ENCODE data around the gene VSX1.

VSX1 gene

DNA sequence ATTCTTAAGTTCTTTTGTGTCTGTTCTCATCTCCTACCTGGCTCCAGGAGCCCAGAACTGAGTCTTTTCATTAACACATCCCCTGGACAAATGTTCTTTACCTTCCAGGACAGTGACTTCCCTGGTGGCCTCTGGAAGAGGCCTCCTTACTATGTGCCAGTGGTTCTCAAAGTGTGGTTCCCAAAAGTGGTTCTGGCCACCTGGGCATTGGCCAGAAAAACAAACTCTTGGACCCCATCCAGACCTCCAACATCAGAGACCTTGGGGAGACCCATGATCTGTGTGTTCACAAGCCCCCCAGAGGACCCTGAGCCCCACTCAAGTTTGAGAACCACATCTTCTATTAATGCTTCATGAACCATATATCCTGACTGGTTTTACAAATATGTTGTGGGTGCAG lies 7.2 kb upstream of the VSX1 start:
- in situ Hi-C loops (cut with MboI; ENCODE audit: low sequenced_read_pairs, unreplicated experiment): no loop called here
- TF ChIP-seq, protein P1, sequence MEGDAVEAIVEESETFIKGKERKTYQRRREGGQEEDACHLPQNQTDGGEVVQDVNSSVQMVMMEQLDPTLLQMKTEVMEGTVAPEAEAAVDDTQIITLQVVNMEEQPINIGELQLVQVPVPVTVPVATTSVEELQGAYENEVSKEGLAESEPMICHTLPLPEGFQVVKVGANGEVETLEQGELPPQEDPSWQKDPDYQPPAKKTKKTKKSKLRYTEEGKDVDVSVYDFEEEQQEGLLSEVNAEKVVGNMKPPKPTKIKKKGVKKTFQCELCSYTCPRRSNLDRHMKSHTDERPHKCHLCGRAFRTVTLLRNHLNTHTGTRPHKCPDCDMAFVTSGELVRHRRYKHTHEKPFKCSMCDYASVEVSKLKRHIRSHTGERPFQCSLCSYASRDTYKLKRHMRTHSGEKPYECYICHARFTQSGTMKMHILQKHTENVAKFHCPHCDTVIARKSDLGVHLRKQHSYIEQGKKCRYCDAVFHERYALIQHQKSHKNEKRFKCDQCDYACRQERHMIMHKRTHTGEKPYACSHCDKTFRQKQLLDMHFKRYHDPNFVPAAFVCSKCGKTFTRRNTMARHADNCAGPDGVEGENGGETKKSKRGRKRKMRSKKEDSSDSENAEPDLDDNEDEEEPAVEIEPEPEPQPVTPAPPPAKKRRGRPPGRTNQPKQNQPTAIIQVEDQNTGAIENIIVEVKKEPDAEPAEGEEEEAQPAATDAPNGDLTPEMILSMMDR (IDR thresholded peaks at IDR 0.05; ENCODE audit: borderline replicate concordance, control extremely low read depth, extremely low read depth, insufficient read depth, missing control alignments): no peak
- no peak for DNase-seq (ENCODE audit: low spot score)

DNA sequence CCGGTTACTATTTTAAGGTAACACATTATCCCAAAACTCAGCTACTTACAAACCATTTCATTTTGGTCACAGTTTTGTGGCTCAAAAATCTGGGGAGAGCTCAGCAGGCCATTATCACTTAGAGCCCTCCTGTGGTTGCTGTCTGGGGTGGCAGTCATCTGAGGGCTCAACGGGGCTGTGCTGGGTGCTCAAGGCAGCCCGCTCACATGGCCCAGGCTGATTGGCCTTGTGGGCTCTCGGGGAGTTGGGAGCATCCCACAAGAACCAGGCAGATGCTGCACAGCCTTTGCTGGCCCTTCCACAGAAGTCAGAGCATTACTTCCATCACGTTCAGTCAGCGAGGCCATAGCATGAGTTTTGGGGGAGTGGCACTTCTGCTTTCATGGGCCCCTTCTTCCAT lies 6.3 kb upstream of the VSX1 start:
- TF ChIP-seq, protein P1 (IDR thresholded peaks at IDR 0.05; ENCODE audit: borderline replicate concordance, control extremely low read depth, extremely low read depth, insufficient read depth, missing control alignments): no peak
- in situ Hi-C loops (cut with MboI; ENCODE audit: low sequenced_read_pairs, unreplicated experiment): no loop called here
- no peak for DNase-seq (ENCODE audit: low spot score)

DNA sequence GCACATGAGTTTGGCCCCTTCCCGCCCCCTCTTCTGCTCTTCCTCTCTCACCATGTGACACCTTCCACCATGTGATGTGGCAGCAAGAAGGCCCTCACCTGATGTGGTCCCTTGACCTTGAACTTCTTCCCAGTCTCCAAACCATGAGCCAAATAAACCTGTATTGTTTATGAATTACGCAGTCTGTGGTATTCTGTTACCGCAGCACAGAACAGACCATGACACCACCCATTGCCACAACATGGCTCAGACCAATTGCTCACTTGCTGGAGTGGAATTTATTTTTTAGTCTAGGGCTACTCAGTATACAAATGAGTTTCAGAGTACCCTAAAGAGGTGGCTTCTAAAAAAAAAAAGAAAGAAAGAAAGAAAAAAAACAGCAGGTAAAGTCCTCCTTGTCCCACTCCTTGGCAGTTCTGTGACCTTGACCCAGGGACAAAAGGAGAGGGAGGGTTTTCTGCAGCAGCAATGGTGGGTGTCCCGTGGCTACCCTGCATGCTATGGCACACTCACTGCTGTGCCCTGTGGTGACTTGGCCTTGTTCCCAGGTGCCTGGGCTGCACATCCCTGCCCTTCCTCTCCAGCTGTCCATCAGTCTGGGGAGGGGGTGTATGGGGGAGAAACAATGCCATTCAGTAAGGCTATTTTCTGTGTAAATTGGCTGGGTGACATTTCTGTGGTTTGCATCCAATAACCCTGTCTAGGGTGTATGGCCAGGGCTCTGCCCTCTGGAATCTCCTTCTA lies 5.4 kb upstream of the VSX1 start:
- in situ Hi-C loops (cut with MboI; ENCODE audit: low sequenced_read_pairs, unreplicated experiment): no loop called here
- TF ChIP-seq, protein P1 (IDR thresholded peaks at IDR 0.05; ENCODE audit: borderline replicate concordance, control extremely low read depth, extremely low read depth, insufficient read depth, missing control alignments): no peak

DNA sequence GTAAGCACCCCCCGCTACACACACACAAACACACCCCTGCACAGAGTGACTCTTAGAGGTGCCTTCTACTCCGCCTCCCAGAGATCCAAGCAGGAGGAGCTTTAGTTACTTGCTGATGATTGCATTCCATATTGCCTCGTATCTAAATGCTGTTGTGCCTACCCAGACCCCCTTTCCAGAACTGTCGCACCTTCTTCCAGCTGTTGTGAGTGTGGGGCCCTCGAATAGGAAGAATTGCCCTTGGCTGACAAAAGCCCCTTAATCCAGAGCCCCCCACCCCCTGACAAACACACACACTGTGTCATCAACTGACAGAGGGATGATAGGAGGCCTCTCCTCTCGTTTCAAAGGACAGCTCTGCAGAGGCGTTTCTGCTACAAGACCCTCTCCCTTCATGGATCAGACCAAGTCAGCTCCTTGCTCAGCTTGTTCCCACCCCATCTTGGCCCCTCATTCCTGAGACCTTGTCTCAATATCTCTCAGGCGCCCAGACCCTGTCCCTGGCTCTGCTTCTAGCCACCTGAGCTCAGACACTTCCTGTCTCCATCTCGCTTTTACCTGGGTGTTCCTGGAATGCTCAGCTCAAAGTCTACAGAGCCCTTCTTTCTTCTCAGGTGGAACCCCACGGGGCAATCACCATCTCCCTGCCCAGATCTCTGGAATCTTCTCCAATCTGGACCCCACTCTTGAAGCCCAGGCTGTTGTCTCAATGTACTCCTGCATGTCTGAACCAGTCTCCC lies 4.0 kb upstream of the VSX1 start:
- no peak for DNase-seq (ENCODE audit: low spot score)
- in situ Hi-C loops (cut with MboI; ENCODE audit: low sequenced_read_pairs, unreplicated experiment): no loop called here
- TF ChIP-seq, protein P1 (IDR thresholded peaks at IDR 0.05; ENCODE audit: borderline replicate concordance, control extremely low read depth, extremely low read depth, insufficient read depth, missing control alignments): no peak

More for the DNA sequence above, 5.4 kb upstream of the VSX1 start:
- DNase-seq (ENCODE audit: low spot score): no peak

DNA sequence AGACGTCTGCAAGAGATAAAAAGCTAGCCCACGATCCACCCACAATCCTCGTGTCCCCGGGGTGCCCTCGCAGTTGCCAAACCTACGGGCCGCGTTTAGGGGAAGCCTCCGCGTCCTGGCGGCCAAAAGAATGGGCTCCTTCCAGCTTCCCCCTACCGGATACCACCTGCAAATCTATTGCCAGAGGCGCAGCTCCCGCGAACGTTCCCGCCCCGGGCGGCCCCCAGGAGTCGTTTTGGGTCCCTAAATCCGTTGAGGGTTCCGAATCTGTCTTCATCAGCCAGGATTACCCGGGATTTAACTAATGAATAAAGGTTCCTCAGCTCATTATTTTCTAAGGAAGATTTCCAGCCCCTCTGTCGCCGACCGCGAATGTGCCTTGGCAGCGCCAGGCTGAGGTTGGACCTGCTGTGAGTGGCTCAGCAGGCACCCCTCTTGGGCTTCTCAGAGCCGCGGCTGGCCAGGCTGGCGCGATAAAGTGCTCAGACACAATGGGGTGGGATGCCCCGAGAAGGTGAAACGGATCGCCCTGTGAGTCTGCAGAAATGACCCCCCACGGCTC lies 2.8 kb upstream of the VSX1 start:
- in situ Hi-C loops (cut with MboI; ENCODE audit: low sequenced_read_pairs, unreplicated experiment): no loop called here
- TF ChIP-seq, protein P1 (IDR thresholded peaks at IDR 0.05; ENCODE audit: borderline replicate concordance, control extremely low read depth, extremely low read depth, insufficient read depth, missing control alignments): no peak
- DNase-seq (ENCODE audit: low spot score): no peak

DNA sequence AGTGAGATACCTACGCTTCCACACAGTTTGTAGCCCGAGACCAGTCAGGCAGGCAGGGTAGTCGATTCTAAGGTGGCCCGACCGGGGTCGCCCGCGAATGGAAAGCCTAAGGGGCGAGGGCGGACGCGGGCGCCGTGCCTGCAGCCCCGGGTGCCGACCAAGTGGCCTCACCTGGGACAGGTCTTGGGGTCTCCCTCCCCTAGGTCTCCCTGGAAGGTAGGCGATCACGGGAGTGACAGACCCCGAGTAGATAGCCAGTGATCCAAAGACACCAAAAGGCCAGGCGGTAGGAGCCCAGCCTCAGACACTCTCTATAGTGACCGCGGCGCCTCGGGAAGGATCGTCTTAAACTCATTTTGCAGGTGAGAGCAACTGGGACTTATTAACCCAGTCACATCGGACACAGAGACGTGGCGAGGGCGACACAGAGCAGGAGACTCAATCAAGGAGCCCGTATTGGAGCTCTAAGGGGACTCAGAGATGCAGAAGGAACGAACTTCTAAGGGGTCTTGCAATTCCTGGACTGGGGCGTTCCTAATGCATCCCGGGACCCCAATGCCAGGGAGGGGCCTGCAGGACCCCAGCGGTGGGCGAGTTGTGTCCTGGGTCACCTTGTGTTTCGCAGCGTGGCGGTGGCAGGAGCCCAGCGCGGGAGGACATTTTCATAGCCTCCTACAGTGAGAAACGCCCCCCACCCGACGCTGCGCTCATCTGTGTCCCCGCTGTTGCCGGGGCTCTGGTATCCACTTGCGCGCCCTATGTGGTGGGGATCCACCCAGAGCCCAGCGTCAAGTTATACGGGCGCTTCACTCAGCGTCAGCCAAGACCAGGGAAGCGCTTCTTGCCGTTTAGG lies 2.1 kb upstream of the VSX1 start:
- TF ChIP-seq, protein P1 (IDR thresholded peaks at IDR 0.05; ENCODE audit: borderline replicate concordance, control extremely low read depth, extremely low read depth, insufficient read depth, missing control alignments): no peak
- DNase-seq (ENCODE audit: low spot score): peak; percentile 52
- in situ Hi-C loops (cut with MboI; ENCODE audit: low sequenced_read_pairs, unreplicated experiment): no loop called here

Data from GM13976 (cell line).